Neural cell (in vitro differentiated cells): ENCODE data around the gene METTL8. TPM values are rescaled to one million over a fixed set of nuclear protein-coding genes. Genes with fewer than 3 reads are reported as not detected.

ENCODE experiments used
- H2AFZ ChIP-seq: fragments of 200-600, 300-800 bp; sonication (generic), shearing (Covaris generic); 2 replicates; pipeline ENCODE4 v1.6.0; 2014; ENCODE audit warnings: low read depth, mild to moderate bottlenecking, antibody characterized with exemption, low read length, moderate library complexity
- H3F3A ChIP-seq: fragments of 200-600 bp; shearing (Covaris generic); 2 replicates; pipeline ENCODE4 v1.6.1; 2016; ENCODE audit warnings: mild to moderate bottlenecking, moderate library complexity, mixed read lengths, antibody characterized with exemption, low read length; ENCODE audit not compliant: insufficient read depth, poor library complexity, severe bottlenecking
- H3K27ac ChIP-seq: fragments of 200-600, 300-800 bp; sonication (generic), shearing (Covaris generic); 2 replicates; pipeline ENCODE4 v1.5.1; 2014; ENCODE audit warnings: mild to moderate bottlenecking, low read length, moderate library complexity
- H3K27me3 ChIP-seq: fragments of 300-800, 200-600 bp; sonication (generic), shearing (Covaris generic); 2 replicates; pipeline ENCODE4 v1.6.0; 2014; ENCODE audit warnings: mild to moderate bottlenecking, low read depth, low read length, moderate library complexity; ENCODE audit not compliant: insufficient read depth
- H3K36me3 ChIP-seq: fragments of 300-800, 200-600 bp; sonication (generic), shearing (Covaris generic); 2 replicates; pipeline ENCODE4 v1.5.1; 2014; ENCODE audit warnings: mild to moderate bottlenecking, antibody characterized with exemption, low read length, moderate library complexity; ENCODE audit not compliant: insufficient read depth
- H3K4me2 ChIP-seq: fragments of 300-800, 200-600 bp; sonication (generic), shearing (Covaris generic); 2 replicates; pipeline ENCODE4 v1.6.0; 2014; ENCODE audit warnings: mild to moderate bottlenecking, low read length
- H3K4me3 ChIP-seq: fragments of 300-800, 200-600 bp; sonication (generic), shearing (Covaris generic); 2 replicates; pipeline ENCODE4 v1.5.1; 2014; ENCODE audit warnings: mild to moderate bottlenecking, low read length, moderate library complexity
- H3K79me2 ChIP-seq: fragments of 200-600 bp; shearing (Covaris generic); replicated peaks from 2 replicates; pipeline ENCODE4 v1.6.0; 2014; ENCODE audit warnings: mild to moderate bottlenecking, low read length, moderate library complexity; ENCODE audit not compliant: insufficient read depth
- H3K9ac ChIP-seq: fragments of 300-800, 200-600 bp; sonication (generic), shearing (Covaris generic); 2 replicates; pipeline ENCODE4 v1.6.1; 2016; ENCODE audit warnings: mild to moderate bottlenecking, low read length, mixed read lengths
- H3K9me2 ChIP-seq: fragments of 200-600 bp; shearing (Covaris generic); 2 replicates; pipeline ENCODE4 v1.6.1; 2016; ENCODE audit warnings: mild to moderate bottlenecking, low read length, mixed read lengths; ENCODE audit not compliant: insufficient read depth
- H3K9me3 ChIP-seq: fragments of 200-600, 300-800 bp; sonication (generic), shearing (Covaris generic); 2 replicates; pipeline ENCODE4 v1.6.1; 2016; ENCODE audit warnings: mild to moderate bottlenecking, mixed run types, low read length, moderate library complexity, mixed read lengths
- H4K20me1 ChIP-seq: fragments of 200-600 bp; shearing (Covaris generic); 2 replicates; pipeline ENCODE4 v1.6.1; 2016; ENCODE audit warnings: mild to moderate bottlenecking, mixed run types; ENCODE audit not compliant: insufficient read depth
- CTCF ChIP-seq: fragments of 450-650 bp; IDR thresholded peaks from 2 replicates; pipeline ENCODE4 v1.5.1; 2014; ENCODE audit warnings: antibody characterized with exemption, mild to moderate bottlenecking, moderate library complexity; ENCODE audit not compliant: poor library complexity, severe bottlenecking
- EP300 ChIP-seq: fragments of 450-650 bp; conservative IDR thresholded peaks from 2 replicates; pipeline ENCODE4 v1.6.1; 2014; ENCODE audit warnings: antibody characterized with exemption, mild to moderate bottlenecking, moderate library complexity; ENCODE audit not compliant: poor library complexity, severe bottlenecking
- EZH2 ChIP-seq: fragments of 200-600, 300-800 bp; shearing (Covaris generic), sonication (generic); IDR thresholded peaks from 2 replicates; pipeline ENCODE4 v1.6.1; 2014; ENCODE audit warnings: antibody characterized with exemption, low read length, borderline replicate concordance, mild to moderate bottlenecking; ENCODE audit not compliant: insufficient read depth, poor library complexity, severe bottlenecking
- MXI1 ChIP-seq: fragments of 450-650 bp; conservative IDR thresholded peaks from 2 replicates; pipeline ENCODE4 v1.6.1; 2014; ENCODE audit warnings: antibody characterized with exemption, mild to moderate bottlenecking; ENCODE audit not compliant: poor library complexity, severe bottlenecking
- POLR2AphosphoS5 ChIP-seq: IDR thresholded peaks from 2 replicates; pipeline ENCODE4 v1.6.1; 2012
- RAD21 ChIP-seq: fragments of 450-650 bp; conservative IDR thresholded peaks from 2 replicates; pipeline ENCODE4 v1.6.1; 2014; ENCODE audit warnings: antibody characterized with exemption, mild to moderate bottlenecking, moderate library complexity
- REST ChIP-seq: IDR thresholded peaks from 2 replicates; pipeline ENCODE4 v1.6.1; 2012; ENCODE audit warnings: borderline replicate concordance
- SMC3 ChIP-seq: fragments of 450-650 bp; conservative IDR thresholded peaks from 2 replicates; pipeline ENCODE4 v1.6.1; 2014; ENCODE audit warnings: antibody characterized with exemption, mild to moderate bottlenecking, moderate library complexity; ENCODE audit not compliant: poor library complexity
- TAF1 ChIP-seq: IDR thresholded peaks from 2 replicates; pipeline ENCODE4 v1.6.1; 2012; ENCODE audit warnings: low read depth
- polyA plus RNA-seq: library from polyadenylated mRNA; depleted of rRNA; stranded (reverse); fragments of >200 nt; gene quantifications from 2 replicates; pipeline ENCODE4 v1.2.3, GENCODE V29; 2014

The METTL8 gene
- polyA plus RNA-seq, 1 donor from 2014 or later: 13.7 TPM

DNA sequence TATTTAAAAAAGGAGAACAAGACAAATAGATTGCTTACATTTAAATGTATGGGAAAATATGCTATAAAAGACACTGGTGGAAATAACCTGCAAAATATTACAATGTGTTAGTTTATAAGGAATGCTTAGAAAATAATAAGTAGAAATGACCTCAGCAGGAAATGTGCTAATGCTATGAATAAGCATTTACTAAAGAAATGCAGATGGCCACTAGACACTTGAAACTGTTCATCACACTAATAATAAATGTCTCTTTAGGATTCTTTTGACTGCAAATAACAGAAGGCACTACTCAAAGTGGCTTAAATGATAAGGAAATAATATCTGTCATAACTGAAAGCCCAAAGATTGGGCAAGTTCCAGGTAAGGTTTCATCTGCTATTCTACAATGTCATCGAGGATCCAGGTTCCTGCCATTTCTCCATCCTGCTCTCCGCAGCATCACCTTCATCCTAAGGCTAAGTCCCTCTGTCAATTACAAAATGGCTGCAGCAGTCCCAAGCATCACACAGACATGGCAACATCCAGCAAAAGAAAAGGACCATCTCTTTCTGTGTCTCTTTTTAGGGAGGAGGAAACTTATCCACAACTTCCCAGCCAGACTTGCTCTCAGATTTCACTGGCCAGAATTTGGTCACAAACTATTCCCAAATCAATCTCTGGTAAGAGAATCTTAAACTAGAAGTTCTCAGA, 21.9 kb downstream of the METTL8 start (continued):
- TF ChIP-seq CTCF: no peak

- no peaks in the 10 kb centered on the region for H3K27me3 ChIP-seq
Observed at GRCh38 chr2:171411214-171411613, 22.6 kb downstream of the METTL8 start.

GRCh38 chr2:171410624-171411023, 23.2 kb downstream of the METTL8 start:
- Histone ChIP-seq H3K27ac (no peak overlapping the region), H3K79me2 (no peaks in the 10 kb centered on the region), H3K4me2 (no peak overlapping the region), H2AFZ (no peak overlapping the region), H3F3A (no peaks in the 10 kb centered on the region), H3K36me3 (no peaks in the 10 kb centered on the region), H3K9me3 (no peaks in the 10 kb centered on the region), H3K9me2 (no peaks in the 10 kb centered on the region), H3K9ac (no peak overlapping the region), H3K4me3 (no peak overlapping the region), H4K20me1 (no peaks in the 10 kb centered on the region), H3K27me3 (no peaks in the 10 kb centered on the region)
- TF ChIP-seq RAD21 (no peak), EP300 (no peak), SMC3 (no peak)

More at GRCh38 chr2:171411214-171411613, 22.6 kb downstream of the METTL8 start:
- H2AFZ ChIP-seq: no peak overlapping the region
- H3K9ac ChIP-seq: no peak overlapping the region
- no peak overlapping the region for H3K4me3 ChIP-seq
- H4K20me1 ChIP-seq: no peaks in the 10 kb centered on the region
- H3K9me2 ChIP-seq: no peaks in the 10 kb centered on the region
- H3K79me2 ChIP-seq: no peaks in the 10 kb centered on the region
- H3F3A ChIP-seq: no peaks in the 10 kb centered on the region
- no peak overlapping the region for H3K27ac ChIP-seq
- no peaks in the 10 kb centered on the region for H3K36me3 ChIP-seq
- H3K9me3 ChIP-seq: no peaks in the 10 kb centered on the region
- TF ChIP-seq EZH2 (no peak), MXI1 (no peak), RAD21 (no peak), SMC3 (no peak), TAF1 (no peak)
- no peak overlapping the region for H3K4me2 ChIP-seq

DNA sequence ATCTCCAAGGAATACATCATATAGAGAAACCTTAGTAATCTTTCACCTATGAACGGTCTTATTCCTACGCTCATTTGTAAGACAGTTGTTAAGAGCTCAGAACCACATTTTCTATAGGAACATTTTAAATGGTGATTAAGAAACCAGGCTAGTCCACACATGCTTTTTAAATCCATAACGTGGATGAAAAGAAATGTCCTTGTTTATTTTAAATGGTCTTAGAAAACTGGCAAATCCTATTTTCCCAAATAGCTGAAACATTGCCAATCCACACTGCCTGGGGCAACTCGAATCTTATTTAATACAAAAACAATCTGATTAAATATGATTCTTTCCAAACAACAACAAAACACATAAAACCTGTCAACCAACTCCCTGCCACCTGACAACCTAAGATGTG, 23.7 kb downstream of the METTL8 start:
- Histone ChIP-seq H3K9me2 (no peaks in the 10 kb centered on the region), H3K27ac (no peak overlapping the region), H3K9ac (no peak overlapping the region), H3K4me3 (no peak overlapping the region), H3K36me3 (no peaks in the 10 kb centered on the region), H4K20me1 (no peaks in the 10 kb centered on the region), H3K4me2 (no peak overlapping the region), H2AFZ (no peak overlapping the region), H3K27me3 (no peaks in the 10 kb centered on the region), H3K79me2 (no peaks in the 10 kb centered on the region), H3F3A (no peaks in the 10 kb centered on the region), H3K9me3 (no peaks in the 10 kb centered on the region)
- no peak for TF ChIP-seq POLR2AphosphoS5
- no peak for TF ChIP-seq TAF1
- no peak for TF ChIP-seq RAD21
- no peak for TF ChIP-seq REST
- no peak for TF ChIP-seq MXI1
- no peak for TF ChIP-seq CTCF
- TF ChIP-seq EZH2: no peak
- no peak for TF ChIP-seq SMC3
- no peak for TF ChIP-seq EP300
